Hippocampal formation (tissue), 2 donors: ENCODE results near the gene ZMIZ1.

ENCODE experiments used
- DNase-seq, 2 donors: peaks; one replicate each; lab custom pipeline; 2025; lab: John Stamatoyannopoulos, UW

The ZMIZ1 gene

DNA sequence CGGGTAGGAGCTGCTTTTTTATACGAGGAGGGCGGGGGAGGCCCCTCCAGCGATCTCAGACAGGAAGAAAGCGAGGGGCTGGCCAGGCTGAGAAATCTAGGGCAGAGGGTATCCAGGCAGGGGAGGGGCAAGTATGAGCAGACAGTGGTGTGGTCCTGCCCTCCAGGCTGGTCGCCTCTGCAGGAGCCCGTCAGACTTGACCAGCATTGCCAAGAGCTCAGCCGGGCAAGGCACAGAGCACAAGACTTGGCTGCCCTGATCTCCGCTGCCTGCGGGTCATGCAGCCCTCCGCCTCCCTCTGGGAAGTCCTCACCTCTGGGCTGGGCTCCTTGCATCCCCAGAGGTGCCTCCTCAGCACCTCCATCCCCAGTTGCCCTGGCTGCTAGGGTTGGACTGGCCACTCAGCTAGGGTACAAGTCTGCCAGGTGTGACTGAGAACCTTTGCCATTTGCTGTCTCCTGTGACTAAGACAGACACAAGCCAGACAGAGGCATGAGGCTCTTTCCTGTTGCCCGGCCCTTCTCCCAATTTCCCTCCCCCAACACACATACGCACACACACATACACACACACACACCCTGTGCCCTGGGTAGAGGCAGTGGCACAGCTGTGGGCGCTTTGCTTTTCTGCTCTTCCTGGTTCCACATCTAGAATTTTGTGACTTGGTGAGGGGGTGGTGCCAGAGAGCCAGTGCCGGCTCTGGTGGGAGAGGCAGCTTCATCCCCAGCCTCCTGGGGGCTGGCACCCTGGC is 219.4 kb downstream of the ZMIZ1 start:
- no peak for DNase-seq

DNA sequence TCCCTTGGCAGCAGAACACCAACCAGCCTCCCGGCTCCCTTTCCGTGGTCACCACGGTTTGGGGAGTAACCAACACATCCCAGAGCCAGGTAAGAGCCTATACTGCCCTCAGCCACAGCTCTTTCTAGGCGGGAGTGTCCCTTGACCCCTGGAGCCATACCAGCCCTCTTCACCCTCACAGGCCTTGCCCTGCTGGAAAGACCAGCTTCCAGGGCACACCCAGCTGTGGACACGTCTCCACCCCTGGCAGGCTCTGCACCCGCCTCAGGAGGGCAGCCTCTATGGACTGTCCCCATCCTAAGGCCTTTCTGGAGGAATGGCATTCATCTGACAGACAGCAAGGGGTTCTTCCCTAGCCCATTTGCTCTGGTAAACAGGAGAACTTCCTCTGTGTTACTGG is 221.0 kb downstream of the ZMIZ1 start:
- no peak for DNase-seq

DNA sequence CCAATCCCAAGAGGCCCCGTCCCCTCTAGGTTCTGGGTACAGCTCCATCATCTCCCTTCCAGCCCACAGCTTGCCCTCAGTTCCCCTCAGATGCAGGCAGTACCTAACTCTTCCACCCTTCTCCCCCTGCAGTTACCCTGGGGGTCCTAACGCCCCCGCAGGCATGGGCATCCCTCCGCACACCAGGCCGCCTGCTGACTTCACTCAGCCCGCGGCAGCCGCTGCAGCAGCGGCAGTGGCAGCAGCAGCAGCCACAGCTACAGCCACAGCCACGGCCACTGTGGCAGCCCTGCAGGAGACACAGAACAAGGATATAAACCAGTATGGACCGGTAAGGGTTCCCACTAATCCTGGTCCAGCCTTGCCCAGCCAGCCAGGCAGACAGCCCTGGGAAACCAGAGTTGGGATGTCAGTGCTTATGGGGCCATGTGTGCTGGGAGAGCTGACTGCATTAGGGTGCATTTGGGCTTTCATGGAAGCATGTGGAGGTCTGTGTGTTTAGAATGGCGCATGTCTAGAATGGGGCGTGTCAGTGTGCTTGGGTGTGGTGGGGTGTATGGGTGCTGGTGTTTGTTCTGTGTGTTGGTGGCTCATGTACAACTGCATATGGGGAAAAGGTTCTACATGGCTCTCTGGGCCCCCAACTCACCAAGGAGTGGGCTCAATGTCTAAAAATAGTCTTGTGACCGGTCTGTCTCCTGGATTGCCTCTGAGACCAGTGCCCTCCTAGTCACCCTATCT is 223.4 kb downstream of the ZMIZ1 start:
- DNase-seq, result no peak

DNA sequence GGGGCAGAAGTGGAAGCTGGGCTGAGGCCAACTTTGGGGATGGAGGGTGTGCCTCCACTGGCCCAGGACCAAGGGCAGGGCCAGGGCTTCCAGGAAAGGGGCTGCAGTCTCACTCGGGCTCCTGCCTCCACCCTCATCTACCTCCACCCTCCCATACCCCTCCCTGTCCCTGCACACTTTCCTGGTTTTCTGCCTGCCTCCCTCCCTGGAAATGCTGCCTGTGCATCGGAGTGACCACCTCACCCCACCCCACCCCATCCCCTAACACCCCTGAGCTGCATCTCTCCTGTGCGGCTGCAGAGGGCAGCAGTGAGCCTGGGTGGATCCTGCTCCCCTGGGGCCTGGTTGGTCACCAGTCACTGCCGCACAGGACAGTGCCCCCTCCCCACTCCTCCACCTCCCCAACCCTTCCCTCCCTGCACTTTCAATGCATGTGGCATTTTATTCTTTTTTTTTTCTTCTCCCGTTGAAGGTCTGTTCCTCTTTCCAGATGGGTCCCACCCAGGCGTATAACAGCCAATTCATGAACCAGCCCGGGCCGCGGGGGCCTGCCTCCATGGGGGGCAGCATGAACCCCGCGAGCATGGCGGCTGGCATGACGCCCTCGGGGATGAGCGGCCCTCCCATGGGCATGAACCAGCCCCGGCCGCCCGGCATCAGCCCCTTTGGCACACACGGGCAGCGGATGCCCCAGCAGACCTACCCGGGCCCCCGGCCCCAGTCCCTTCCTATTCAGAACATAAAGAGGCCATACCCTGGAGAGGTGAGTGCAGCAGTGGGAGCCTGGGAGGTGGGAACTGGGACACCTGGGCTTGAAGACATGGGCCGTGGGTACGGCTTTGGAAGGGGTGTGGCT is 224.4 kb downstream of the ZMIZ1 start:
- DNase-seq, result no peak

DNA sequence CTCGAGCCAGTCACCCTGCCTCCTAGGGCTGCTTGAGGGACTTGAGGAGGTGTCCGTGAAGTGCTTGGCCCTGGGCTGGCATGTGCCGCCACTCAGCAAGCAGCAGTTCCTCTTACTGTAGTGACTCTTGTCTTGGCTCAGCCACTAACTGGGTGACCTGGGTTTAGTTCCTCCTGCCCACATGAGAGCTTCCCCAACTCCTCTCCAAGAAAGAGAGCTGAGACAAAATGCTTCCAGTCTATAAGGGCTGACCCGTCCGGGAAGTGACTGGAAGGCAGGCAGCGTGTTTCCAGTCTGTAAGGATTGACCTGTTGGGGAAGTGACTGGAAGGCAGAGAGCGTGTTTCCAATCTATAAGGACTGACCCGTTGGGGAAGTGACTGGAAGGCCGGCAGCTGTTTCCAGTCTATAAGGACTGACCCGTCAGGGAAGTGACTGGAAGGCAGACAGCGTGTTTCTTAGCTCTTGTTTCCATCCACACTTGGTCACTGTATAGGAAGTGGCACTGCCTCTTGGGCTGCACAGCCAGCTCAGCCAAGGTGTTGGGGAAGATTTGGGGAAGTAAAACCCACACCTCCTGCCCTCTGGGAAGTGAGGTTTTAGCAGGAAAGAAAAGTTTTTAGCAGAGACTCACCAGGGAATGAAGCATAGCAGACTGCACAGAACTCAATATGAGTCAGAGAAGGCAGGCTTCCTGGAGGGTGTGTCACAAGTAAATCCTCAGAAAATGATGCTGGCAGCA is 225.2 kb downstream of the ZMIZ1 start:
- DNase-seq, result peak in 1 of 2 donors; percentile 32

DNA sequence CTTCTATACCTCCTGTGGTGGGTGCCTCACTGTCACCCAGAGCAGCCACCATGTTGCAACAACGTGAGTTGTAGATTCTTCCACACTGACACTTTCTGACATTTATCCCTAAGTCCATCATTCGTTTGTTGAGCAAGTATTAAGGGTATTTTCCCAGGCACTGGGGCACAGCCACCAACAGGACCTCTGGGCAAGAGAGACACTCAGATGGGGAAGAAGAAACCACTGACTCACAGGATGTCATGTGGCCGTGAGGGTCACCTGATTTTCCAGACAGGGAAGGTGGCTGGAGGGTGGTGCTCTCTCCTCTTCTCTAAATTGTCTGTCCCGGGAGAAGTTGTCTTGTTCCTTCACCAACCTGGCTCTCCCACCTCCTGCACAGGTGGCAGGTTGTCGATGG is 226.8 kb downstream of the ZMIZ1 start:
- no peak for DNase-seq

DNA sequence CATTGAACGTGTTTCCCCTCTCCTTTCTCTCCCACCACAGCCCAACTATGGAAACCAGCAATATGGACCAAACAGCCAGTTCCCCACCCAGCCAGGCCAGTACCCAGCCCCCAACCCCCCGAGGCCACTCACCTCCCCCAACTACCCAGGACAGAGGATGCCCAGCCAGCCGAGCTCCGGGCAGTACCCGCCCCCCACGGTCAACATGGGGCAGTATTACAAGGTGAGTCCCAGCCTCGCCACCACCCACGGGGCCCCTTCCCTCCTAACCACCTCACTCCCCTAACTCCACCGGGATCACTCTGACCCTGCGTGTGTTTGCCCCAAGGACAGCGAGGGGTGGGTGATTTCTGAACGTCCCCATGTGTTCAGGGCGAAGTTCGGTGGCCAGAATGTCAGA is 227.7 kb downstream of the ZMIZ1 start:
- DNase-seq, result no peak

DNA sequence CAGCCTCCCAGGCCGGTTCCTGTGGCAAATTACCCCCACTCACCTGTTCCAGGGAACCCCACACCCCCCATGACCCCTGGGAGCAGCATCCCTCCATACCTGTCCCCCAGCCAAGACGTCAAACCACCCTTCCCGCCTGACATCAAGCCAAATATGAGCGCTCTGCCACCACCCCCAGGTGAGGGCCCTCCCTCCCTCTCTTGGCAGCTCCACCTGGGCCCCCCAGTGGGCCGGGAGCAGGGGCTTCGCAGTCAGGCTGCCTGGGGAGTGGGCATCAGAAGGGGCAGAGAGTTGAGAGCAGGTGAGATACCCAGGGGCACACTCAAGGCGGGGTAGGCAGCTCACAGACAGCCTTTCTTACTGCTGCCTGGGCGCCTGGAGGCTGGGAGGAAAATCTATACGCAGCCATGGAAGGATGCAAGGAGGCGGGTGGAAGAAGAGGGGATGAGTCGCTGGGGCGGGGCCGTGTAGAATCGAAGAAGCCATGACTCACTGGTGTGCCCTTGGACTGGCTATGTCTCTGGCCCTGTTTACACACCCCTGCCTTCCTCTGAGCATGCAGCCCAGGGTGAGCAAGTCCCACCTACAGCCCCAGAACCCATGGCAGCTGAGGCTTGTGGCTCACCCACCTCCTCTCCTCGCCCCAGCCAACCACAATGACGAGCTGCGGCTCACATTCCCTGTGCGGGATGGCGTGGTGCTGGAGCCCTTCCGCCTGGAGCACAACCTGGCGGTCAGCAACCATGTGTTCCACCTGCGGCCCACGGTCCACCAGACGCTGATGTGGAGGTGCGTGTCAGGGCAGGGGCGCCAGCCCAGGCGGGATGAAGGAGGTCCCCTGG is 229.9 kb downstream of the ZMIZ1 start:
- no peak for DNase-seq

DNA sequence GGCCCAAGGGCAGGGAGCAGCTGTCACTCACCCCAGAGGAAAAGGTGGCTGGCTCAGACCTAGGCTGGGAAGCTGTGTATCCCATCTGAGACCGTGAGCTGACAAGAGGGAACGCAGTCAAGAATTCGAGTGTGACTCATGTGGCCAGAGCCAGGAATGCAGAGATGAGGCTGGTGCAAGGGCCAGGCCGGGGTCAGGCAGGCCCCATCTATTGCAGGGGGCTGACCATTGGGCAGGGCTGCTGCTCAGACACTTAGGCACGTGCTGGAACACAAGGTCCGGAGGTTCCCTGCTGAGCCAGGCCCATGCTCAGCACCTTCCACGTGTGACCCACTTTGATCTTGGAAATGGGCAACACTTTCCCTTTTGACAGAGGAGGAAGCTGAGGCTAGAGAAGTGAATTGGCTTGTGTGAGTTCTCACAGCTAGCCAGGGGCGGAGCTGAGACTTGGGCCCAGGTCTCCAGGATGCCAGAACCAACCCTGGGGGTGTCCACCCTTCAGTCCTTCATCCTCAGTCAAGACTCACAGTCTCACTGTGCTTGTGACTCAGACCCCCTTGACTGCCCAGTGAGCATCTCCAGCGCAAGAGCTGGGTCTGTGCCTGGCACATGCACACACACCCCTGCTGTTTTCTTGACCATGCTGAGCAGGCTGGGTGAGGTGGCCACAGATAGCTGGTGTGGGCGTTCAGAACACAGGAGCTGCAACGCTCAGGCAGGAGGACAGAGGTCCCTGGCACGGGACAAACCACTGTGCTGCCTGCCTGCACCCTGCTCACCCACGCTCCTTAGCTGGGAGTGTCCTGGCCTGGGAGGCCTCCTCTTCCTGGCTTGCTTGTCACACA is 230.9 kb downstream of the ZMIZ1 start:
- DNase-seq, result no peak

DNA sequence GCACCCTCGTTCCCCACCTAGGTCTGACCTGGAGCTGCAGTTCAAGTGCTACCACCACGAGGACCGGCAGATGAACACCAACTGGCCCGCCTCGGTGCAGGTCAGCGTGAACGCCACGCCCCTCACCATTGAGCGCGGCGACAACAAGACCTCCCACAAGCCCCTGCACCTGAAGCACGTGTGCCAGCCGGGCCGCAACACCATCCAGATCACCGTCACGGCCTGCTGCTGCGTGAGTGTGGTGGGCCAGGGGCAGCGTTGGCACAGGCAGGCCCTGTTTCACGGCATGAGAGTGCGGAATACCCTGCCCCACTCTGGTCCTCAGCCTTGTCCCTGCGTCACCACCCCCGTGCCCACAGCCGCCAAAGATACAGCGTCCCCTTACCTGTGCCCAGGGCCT is 231.9 kb downstream of the ZMIZ1 start:
- no peak for DNase-seq

DNA sequence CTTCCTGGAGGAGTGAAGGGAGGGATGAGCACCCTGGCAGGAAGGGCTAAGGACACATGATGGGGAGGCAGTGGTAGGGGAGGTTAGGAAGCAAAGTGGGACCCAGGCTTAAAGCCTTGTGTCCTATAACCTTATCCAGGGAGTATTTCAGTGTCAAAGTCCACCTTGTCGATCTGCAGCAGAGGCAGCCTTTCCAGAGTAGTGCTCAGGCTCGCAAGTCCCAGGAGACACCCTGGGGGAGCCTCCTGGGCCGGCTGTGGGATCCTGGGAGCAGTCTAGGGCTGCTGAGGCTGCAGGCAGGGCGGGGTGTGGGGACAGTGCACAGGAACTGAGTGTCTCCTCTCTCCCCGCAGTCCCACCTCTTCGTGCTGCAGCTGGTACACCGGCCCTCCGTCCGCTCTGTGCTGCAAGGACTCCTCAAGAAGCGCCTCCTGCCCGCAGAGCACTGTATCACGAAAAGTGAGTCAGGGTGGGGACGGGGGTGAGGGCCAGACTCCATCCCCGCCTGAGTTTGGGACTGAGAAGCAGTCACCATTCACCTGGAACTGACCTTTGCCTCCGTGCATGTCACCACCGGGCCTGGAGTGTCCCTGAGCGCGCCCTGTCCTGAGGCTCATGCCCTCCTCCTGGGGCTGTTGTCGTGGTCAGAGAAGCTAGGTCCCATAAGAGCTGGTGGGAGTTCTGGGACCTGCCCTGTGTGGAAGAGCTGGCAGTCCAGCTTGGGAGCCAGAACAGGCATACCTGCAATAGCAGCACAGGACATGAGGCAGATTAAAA is 233.2 kb downstream of the ZMIZ1 start:
- DNase-seq, result no peak

DNA sequence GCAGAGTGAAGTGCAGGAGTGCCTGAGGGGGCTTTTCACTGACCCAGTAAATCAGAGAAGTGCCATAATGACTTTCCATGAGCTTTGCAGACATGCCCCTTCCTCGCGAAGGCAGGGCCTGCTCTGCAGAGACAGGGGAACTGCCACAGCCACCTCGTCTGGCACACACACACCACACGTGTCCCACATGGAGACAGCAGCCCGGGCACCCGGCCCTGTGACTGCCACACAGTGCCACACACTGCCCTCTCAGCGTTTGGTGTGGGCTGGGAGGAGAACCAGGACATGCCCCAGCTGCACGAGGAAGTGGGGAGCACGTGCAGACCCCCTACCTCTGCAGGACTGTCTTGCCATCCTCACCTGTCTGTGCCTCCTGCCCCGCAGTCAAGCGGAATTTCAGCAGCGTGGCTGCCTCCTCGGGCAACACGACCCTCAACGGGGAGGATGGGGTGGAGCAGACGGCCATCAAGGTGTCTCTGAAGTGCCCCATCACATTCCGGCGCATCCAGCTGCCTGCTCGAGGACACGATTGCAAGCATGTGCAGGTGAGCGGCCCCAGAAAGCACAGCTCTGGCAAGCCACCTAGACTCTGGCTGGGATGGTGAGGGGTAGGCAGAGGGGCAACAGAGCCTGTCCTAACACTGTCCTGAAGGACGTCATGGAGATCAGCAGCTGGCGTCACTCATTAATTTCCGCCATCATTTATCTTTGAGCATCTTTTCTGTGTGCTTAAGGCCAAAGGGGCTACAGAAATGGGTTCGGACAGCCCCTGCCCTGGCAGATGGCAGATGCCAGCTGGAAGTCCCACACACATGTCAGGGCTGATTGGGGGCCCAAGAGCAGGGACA is 235.1 kb downstream of the ZMIZ1 start:
- DNase-seq, result no peak

DNA sequence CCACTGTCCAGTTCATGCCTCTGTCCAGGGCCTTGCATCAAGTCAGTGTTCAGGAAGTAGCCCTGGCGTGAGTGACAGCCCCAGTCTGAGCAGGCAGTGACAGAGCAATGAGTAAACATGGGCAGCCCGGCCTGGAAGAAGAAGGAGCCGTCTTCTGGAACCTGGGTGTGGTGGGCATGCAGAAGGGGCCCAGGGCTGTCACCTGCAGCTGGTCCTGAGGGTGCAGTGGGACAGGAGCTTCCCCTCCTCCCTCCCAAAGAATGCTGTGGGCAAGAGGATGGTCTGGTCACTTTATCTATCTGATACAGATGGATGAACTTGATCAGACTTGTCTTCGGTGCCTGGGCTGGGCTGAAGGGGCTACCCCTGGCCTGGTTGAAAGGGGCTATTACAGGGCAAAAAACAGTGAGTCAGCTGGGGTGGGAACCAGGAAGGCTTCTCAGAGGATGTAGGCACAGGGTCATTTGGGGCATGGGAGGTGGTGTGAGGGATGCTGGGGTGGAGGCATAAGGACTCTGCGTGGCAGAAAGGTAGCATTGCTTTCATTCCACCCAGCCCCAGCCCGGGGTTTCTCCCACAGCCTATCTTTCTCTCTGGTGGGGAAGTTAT is 235.8 kb downstream of the ZMIZ1 start:
- no peak for DNase-seq

DNA sequence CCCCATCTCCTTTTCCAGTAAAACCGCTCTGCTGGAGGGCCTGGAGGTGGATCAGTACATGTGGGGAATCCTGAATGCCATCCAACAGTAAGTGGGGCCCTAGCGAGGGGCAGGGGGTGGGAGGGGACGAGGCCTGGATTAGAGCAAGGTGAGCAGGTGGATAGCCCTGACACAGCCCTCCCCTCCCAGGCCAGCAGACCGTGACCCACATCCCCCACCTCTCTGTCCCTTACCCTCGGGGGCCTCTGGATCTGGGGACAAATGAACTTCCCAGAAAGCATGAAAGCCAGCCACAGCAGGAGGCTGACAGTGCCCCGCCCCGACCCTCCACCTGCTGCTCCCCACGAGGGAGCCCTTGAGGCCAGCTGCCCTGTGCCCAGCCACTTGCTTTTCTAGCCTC is 236.7 kb downstream of the ZMIZ1 start:
- DNase-seq, result no peak

DNA sequence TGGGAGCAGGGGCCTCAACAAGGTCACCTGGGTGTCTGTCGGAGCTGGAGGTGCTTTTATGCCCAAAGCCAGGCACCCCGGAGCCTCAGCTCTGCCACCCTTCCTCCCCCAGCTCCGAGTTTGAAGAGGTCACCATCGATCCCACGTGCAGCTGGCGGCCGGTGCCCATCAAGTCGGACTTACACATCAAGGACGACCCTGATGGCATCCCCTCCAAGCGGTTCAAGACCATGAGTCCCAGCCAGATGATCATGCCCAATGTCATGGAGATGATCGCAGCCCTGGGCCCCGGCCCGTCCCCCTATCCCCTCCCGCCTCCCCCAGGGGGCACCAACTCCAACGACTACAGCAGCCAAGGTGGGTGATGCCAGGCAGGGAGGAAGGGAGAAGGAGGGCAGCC is 237.2 kb downstream of the ZMIZ1 start:
- no peak for DNase-seq

DNA sequence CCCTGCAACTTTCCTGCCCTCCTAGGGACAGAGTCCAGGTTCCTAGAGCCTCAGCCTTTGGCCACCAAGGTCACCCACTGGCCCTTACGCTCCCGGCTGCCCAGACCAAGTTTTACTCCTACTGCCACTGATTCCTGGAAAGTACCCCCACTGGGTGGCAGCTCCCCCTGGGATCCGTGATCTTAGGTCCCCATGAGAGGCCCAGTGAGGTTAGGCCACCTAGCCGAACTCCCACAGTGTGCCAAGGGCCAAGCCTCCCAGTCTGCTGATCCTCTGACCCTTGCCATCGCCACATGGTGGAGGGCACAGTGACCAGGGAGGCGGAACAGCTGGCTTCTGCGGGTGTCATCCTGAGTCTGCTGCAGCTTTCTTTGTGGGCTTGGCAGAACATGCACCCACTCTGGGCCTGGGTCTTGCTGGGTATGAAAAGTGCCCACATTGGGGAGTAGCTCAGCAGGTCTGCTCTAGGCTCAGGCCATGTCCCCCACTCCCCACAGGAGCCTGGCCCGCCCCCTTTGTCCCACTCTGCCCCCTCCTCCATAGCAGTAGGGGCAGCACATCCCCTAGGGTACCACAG is 238.0 kb downstream of the ZMIZ1 start:
- no peak for DNase-seq

DNA sequence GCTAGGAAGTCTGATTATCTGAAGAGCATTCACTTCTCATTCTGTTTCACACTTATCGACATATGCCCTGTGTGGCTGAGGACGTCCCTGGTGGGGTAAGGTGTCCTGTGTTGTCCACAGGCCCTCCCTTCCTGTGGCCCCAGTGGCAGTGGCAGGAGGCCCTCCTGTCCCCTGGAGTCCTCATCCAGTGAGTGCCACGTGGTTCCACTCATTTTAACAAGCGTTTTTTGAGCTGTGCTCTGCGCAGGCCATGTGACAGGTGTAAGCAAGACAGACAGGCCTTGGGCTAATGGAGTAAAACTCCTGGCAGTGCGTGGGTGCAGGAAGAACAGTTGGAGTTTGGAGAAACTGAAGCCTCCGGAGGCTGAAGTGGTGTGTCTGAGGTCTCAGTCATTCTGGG is 239.2 kb downstream of the ZMIZ1 start:
- no peak for DNase-seq
